ENCODE data around the gene CDK16.
A peak's percentile ranks its signal among the peaks of the same experiment; 100 is the strongest.

Gene CDK16

GRCh38 chrX:47196098-47196497 is 22.4 kb upstream of the CDK16 start:
- peak overlapping the region in 1 of 2 donors; percentile 20 for H3K9ac ChIP-seq (ENCODE audit: low read depth in 1 of 2, low read length in 2 of 2)
- no peaks in the 10 kb centered on the region for H3K9me3 ChIP-seq (ENCODE audit: control insufficient read depth in 2 of 2, low read length in 2 of 2)
- H3K4me1 ChIP-seq (ENCODE audit: control insufficient read depth in 2 of 2, insufficient read depth in 2 of 2, low read length in 2 of 2) = peaks cover 27 to 29% of the 10 kb centered on the region in 2 donors
- H3K4me3 ChIP-seq (ENCODE audit: low read length in 2 of 2) = peak overlapping the region in 1 of 2 donors; percentile 34
- no peak overlapping the region for H3K27ac ChIP-seq (ENCODE audit: low read depth in 2 of 2, low read length in 2 of 2)
- H3K36me3 ChIP-seq (ENCODE audit: control insufficient read depth in 2 of 2, insufficient read depth in 2 of 2, low read length in 2 of 2) = peaks cover 28 to 42% of the 10 kb centered on the region in 2 donors
- H3K27me3 ChIP-seq (ENCODE audit: control insufficient read depth in 2 of 2, insufficient read depth in 2 of 2, low read length in 2 of 2) = peaks cover 0 to 4% of the 10 kb centered on the region in 2 donors

- Histone ChIP-seq H3K27ac (ENCODE audit: low read depth in 2 of 2, low read length in 2 of 2) (no peak overlapping the region), H3K4me1 (ENCODE audit: control insufficient read depth in 2 of 2, insufficient read depth in 2 of 2, low read length in 2 of 2) (peaks cover 27 to 29% of the 10 kb centered on the region in 2 donors), H3K27me3 (ENCODE audit: control insufficient read depth in 2 of 2, insufficient read depth in 2 of 2, low read length in 2 of 2) (no peaks in the 10 kb centered on the region), H3K9ac (ENCODE audit: low read depth in 1 of 2, low read length in 2 of 2) (no peak overlapping the region), H3K4me3 (ENCODE audit: low read length in 2 of 2) (no peak overlapping the region), H3K9me3 (ENCODE audit: control insufficient read depth in 2 of 2, low read length in 2 of 2) (no peaks in the 10 kb centered on the region), H3K36me3 (ENCODE audit: control insufficient read depth in 2 of 2, insufficient read depth in 2 of 2, low read length in 2 of 2) (peaks cover 42 to 56% of the 10 kb centered on the region in 2 donors)
These were observed 21.0 kb upstream of the CDK16 start for GRCh38 chrX:47197526-47197925.

GRCh38 chrX:47198026-47198686 is 20.3 kb upstream of the CDK16 start:
- Histone ChIP-seq H3K4me1 (ENCODE audit: control insufficient read depth in 2 of 2, insufficient read depth in 2 of 2, low read length in 2 of 2) (peaks cover 25 to 26% of the 10 kb centered on the region in 2 donors), H3K27ac (ENCODE audit: low read depth in 2 of 2, low read length in 2 of 2) (no peak overlapping the region), H3K27me3 (ENCODE audit: control insufficient read depth in 2 of 2, insufficient read depth in 2 of 2, low read length in 2 of 2) (no peaks in the 10 kb centered on the region), H3K36me3 (ENCODE audit: control insufficient read depth in 2 of 2, insufficient read depth in 2 of 2, low read length in 2 of 2) (peaks cover 49 to 62% of the 10 kb centered on the region in 2 donors), H3K9me3 (ENCODE audit: control insufficient read depth in 2 of 2, low read length in 2 of 2) (no peaks in the 10 kb centered on the region), H3K4me3 (ENCODE audit: low read length in 2 of 2) (no peak overlapping the region), H3K9ac (ENCODE audit: low read depth in 1 of 2, low read length in 2 of 2) (no peak overlapping the region)

GRCh38 chrX:47198687-47199080 is 19.8 kb upstream of the CDK16 start:
- Histone ChIP-seq H3K4me1 (ENCODE audit: control insufficient read depth in 2 of 2, insufficient read depth in 2 of 2, low read length in 2 of 2) (peaks cover 22 to 24% of the 10 kb centered on the region in 2 donors), H3K27ac (ENCODE audit: low read depth in 2 of 2, low read length in 2 of 2) (no peak overlapping the region), H3K9me3 (ENCODE audit: control insufficient read depth in 2 of 2, low read length in 2 of 2) (no peaks in the 10 kb centered on the region), H3K9ac (ENCODE audit: low read depth in 1 of 2, low read length in 2 of 2) (no peak overlapping the region), H3K4me3 (ENCODE audit: low read length in 2 of 2) (no peak overlapping the region), H3K27me3 (ENCODE audit: control insufficient read depth in 2 of 2, insufficient read depth in 2 of 2, low read length in 2 of 2) (no peaks in the 10 kb centered on the region), H3K36me3 (ENCODE audit: control insufficient read depth in 2 of 2, insufficient read depth in 2 of 2, low read length in 2 of 2) (peaks cover 52 to 66% of the 10 kb centered on the region in 2 donors)

- peaks cover 21 to 24% of the 10 kb centered on the region in 2 donors for H3K4me1 ChIP-seq (ENCODE audit: control insufficient read depth in 2 of 2, insufficient read depth in 2 of 2, low read length in 2 of 2)
- peaks cover 57 to 69% of the 10 kb centered on the region in 2 donors for H3K36me3 ChIP-seq (ENCODE audit: control insufficient read depth in 2 of 2, insufficient read depth in 2 of 2, low read length in 2 of 2)
- no peaks in the 10 kb centered on the region for H3K27me3 ChIP-seq (ENCODE audit: control insufficient read depth in 2 of 2, insufficient read depth in 2 of 2, low read length in 2 of 2)
- H3K9ac ChIP-seq (ENCODE audit: low read depth in 1 of 2, low read length in 2 of 2) = no peak overlapping the region
- no peak overlapping the region for H3K27ac ChIP-seq (ENCODE audit: low read depth in 2 of 2, low read length in 2 of 2)
- H3K9me3 ChIP-seq (ENCODE audit: control insufficient read depth in 2 of 2, low read length in 2 of 2) = no peaks in the 10 kb centered on the region
- H3K4me3 ChIP-seq (ENCODE audit: low read length in 2 of 2) = no peak overlapping the region
These were observed 19.2 kb upstream of the CDK16 start for GRCh38 chrX:47199286-47199685.

- Histone ChIP-seq H3K27me3 (ENCODE audit: control insufficient read depth in 2 of 2, insufficient read depth in 2 of 2, low read length in 2 of 2) (no peaks in the 10 kb centered on the region), H3K27ac (ENCODE audit: low read depth in 2 of 2, low read length in 2 of 2) (peak overlapping the region; percentile 32 to 44), H3K36me3 (ENCODE audit: control insufficient read depth in 2 of 2, insufficient read depth in 2 of 2, low read length in 2 of 2) (peaks cover 69 to 81% of the 10 kb centered on the region in 2 donors), H3K4me3 (ENCODE audit: low read length in 2 of 2) (no peak overlapping the region), H3K9me3 (ENCODE audit: control insufficient read depth in 2 of 2, low read length in 2 of 2) (no peaks in the 10 kb centered on the region), H3K9ac (ENCODE audit: low read depth in 1 of 2, low read length in 2 of 2) (no peak overlapping the region), H3K4me1 (ENCODE audit: control insufficient read depth in 2 of 2, insufficient read depth in 2 of 2, low read length in 2 of 2) (peaks cover 13 to 16% of the 10 kb centered on the region in 2 donors)
These were observed 17.9 kb upstream of the CDK16 start for GRCh38 chrX:47200385-47201150.

- H3K9me3 ChIP-seq (ENCODE audit: control insufficient read depth in 2 of 2, low read length in 2 of 2) = no peaks in the 10 kb centered on the region
- no peak overlapping the region for H3K9ac ChIP-seq (ENCODE audit: low read depth in 1 of 2, low read length in 2 of 2)
- no peak overlapping the region for H3K27ac ChIP-seq (ENCODE audit: low read depth in 2 of 2, low read length in 2 of 2)
- H3K36me3 ChIP-seq (ENCODE audit: control insufficient read depth in 2 of 2, insufficient read depth in 2 of 2, low read length in 2 of 2) = peaks cover 76 to 86% of the 10 kb centered on the region in 2 donors
- H3K4me1 ChIP-seq (ENCODE audit: control insufficient read depth in 2 of 2, insufficient read depth in 2 of 2, low read length in 2 of 2) = peaks cover 8% of the 10 kb centered on the region in 2 donors
- H3K4me3 ChIP-seq (ENCODE audit: low read length in 2 of 2) = no peak overlapping the region
- H3K27me3 ChIP-seq (ENCODE audit: control insufficient read depth in 2 of 2, insufficient read depth in 2 of 2, low read length in 2 of 2) = no peaks in the 10 kb centered on the region
These were observed 17.0 kb upstream of the CDK16 start for GRCh38 chrX:47201345-47201944.

- no peak overlapping the region for H3K4me3 ChIP-seq (ENCODE audit: low read length in 2 of 2)
- peaks cover 83 to 88% of the 10 kb centered on the region in 2 donors for H3K36me3 ChIP-seq (ENCODE audit: control insufficient read depth in 2 of 2, insufficient read depth in 2 of 2, low read length in 2 of 2)
- H3K9ac ChIP-seq (ENCODE audit: low read depth in 1 of 2, low read length in 2 of 2) = no peak overlapping the region
- no peak overlapping the region for H3K27ac ChIP-seq (ENCODE audit: low read depth in 2 of 2, low read length in 2 of 2)
- H3K27me3 ChIP-seq (ENCODE audit: control insufficient read depth in 2 of 2, insufficient read depth in 2 of 2, low read length in 2 of 2) = no peaks in the 10 kb centered on the region
- H3K9me3 ChIP-seq (ENCODE audit: control insufficient read depth in 2 of 2, low read length in 2 of 2) = no peaks in the 10 kb centered on the region
- peaks cover 0 to 3% of the 10 kb centered on the region in 2 donors for H3K4me1 ChIP-seq (ENCODE audit: control insufficient read depth in 2 of 2, insufficient read depth in 2 of 2, low read length in 2 of 2)
These were observed 16.2 kb upstream of the CDK16 start for GRCh38 chrX:47202316-47202715.

GRCh38 chrX:47202877-47203276 is 15.6 kb upstream of the CDK16 start:
- Histone ChIP-seq H3K9ac (ENCODE audit: low read depth in 1 of 2, low read length in 2 of 2) (no peak overlapping the region), H3K9me3 (ENCODE audit: control insufficient read depth in 2 of 2, low read length in 2 of 2) (no peaks in the 10 kb centered on the region), H3K36me3 (ENCODE audit: control insufficient read depth in 2 of 2, insufficient read depth in 2 of 2, low read length in 2 of 2) (peaks cover 88 to 92% of the 10 kb centered on the region in 2 donors), H3K4me3 (ENCODE audit: low read length in 2 of 2) (no peak overlapping the region), H3K27me3 (ENCODE audit: control insufficient read depth in 2 of 2, insufficient read depth in 2 of 2, low read length in 2 of 2) (no peaks in the 10 kb centered on the region), H3K27ac (ENCODE audit: low read depth in 2 of 2, low read length in 2 of 2) (no peak overlapping the region), H3K4me1 (ENCODE audit: control insufficient read depth in 2 of 2, insufficient read depth in 2 of 2, low read length in 2 of 2) (peaks cover 0 to 3% of the 10 kb centered on the region in 2 donors)

- peaks cover 86 to 90% of the 10 kb centered on the region in 2 donors for H3K36me3 ChIP-seq (ENCODE audit: control insufficient read depth in 2 of 2, insufficient read depth in 2 of 2, low read length in 2 of 2)
- no peak overlapping the region for H3K9ac ChIP-seq (ENCODE audit: low read depth in 1 of 2, low read length in 2 of 2)
- H3K9me3 ChIP-seq (ENCODE audit: control insufficient read depth in 2 of 2, low read length in 2 of 2) = no peaks in the 10 kb centered on the region
- H3K4me1 ChIP-seq (ENCODE audit: control insufficient read depth in 2 of 2, insufficient read depth in 2 of 2, low read length in 2 of 2) = peaks cover 0 to 3% of the 10 kb centered on the region in 2 donors
- no peak overlapping the region for H3K27ac ChIP-seq (ENCODE audit: low read depth in 2 of 2, low read length in 2 of 2)
- no peaks in the 10 kb centered on the region for H3K27me3 ChIP-seq (ENCODE audit: control insufficient read depth in 2 of 2, insufficient read depth in 2 of 2, low read length in 2 of 2)
- H3K4me3 ChIP-seq (ENCODE audit: low read length in 2 of 2) = no peak overlapping the region
These were observed 13.5 kb upstream of the CDK16 start for GRCh38 chrX:47204970-47205369.
